ENCODE measurements around the gene BTBD3.
A peak's percentile ranks its signal among the peaks of the same experiment; 100 is the strongest.

The BTBD3 gene

DNA sequence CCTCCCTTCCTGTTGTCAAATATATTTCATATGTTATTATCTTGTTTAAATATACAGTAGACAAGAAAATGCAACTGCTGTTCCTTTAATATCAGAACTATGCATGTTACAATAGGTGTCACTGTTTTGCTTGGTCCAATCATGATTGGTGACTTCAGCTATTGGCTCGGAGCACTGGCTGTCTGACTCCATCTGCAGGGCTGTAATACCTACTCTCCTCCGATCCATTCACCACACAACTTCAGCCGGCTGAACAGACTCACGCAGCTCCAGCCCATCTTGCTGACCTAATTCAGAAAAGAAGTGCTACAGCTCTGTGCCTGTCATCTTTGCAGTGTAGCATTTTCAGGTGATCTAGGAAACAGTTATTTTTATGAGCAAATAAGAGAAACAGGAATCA, at the start of gene BTBD3:
Gene BTBD3 (plus strand): TSS at position 231 of the 400 bp plus-strand sequence. CDS start 383 bp downstream, outside the sequence.
- peak; percentile 36 for DNase-seq

DNA sequence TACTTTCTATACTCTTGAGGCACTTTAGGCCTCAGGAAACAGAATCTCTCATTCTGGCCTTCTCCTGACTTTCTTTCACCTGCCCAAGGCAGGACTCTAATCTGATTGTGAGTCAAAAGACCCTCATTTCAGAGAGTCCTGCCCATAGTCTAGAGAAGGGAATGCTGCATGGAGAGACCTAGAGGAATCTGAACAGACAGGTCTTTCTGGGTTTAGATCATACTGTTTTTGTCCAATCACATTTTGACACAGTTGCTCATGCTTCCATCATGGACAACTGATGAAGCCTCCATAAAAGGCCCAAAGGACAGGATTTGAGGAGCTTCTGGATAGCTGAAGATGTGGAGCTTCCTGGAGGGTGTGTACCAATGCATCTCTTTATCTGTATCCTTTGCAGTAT, 48.1 kb upstream of the BTBD3 start:
- no peak for DNase-seq

DNA sequence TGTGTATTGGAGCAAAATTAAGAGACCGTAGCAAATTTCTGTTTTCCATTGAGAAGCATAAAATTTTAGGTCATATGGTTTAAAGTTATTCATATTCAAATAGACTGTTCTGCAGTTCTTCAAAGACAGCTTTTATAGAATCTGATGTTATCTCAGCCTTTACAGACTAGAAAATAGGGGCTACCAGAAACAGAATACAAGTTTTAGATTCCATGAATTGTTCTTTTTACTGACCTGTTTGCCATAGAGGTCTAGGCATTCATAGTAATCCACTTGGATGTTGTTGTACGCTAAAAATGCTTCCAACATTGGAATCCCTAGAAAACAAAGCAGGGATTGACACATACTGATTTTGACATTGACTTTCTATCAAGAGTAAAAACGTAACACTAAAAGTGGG, 47.3 kb upstream of the BTBD3 start:
- no peak for DNase-seq

DNA sequence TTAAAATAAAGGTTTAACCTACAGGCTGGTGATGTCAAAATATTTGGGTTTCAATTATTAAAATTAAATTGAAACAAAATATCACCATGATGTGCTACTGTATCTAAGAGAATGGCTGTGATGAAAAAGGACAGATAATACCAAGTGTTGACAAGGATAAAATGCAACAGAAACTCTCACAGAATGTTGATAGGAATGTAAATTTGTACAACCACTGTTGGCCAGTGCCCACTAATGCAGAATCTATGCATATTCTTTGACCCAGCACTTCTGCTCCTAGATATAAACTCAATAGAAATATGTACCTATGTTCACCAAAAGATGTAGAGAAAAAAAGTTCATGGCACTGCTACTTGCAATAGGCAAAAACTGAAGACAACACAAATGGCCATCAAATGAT, 41.1 kb upstream of the BTBD3 start:
- no peak for DNase-seq

DNA sequence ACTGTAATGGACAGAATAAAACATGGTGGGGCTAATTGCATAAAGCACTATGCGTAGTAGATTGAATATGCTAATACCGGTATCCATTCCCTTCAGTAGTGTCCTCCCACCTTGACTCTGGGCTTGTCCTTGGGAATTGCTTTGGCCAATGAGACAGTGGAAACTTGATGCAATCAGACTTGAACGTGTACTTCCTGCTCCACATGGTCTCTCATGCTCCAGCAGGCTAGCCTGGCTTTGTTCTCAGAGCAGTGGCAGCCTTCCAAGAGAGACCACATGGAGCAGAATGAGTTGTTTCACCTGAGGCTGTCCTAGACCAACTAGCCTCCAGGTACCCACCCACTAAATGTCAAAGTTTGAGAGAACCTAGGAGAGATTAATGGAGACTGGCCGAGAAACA, 37.0 kb upstream of the BTBD3 start:
- DNase-seq, result no peak

DNA sequence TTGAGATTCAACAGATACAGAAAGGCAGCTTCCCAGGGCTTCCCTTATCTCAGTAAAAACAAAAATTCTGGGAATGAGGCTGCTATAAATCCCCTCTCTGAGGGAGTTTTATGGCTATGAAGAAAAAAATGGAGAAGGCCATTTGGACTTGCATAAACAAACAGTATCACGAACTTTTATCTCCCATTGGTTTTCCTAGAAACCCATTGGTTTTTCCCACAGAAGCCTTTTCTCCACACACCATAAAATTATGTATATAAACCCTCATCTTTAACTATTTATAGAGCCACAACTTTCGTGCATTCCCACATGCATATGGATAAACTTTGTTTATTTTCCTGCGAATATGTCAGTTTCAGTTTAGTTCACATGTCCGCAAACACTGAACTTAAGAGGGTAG, 36.2 kb upstream of the BTBD3 start:
- no peak for DNase-seq

DNA sequence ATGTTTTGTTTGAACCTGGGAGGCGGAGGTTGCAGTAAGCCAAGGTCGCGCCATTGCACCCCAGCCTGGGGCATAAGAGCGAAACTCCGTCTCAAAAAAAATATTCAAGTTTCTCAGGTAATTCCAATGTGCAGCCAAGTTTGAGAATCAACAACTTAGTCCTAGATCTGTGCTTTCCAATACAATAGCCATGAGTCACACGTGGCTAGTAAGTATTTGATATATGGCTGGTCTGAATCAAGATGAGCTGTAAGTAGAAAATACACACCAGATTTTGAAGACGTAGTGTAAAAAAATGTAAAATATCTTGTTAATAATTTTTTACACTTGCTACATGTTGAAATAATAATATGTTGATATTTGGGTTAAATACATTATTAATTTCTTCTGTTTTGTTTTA, 35.0 kb upstream of the BTBD3 start:
- no peak for DNase-seq

DNA sequence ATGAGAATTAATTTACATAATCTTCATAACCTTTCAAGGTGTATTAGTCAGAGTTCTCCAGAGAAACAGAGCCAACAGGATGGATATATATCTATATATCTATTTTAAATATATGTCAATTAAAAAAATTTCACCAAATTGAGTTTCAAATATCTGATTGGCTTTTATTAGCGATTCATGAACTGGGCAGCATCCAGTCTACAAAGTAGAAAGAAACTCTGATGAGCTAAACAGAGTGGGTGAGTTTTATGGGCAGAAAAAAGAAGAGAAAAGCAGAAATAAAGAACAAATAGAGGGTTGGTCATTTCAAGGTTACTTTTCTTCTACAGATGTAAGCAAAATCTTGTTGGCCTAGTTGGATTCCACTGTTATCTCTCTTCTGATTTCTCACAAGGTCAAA, 29.0 kb upstream of the BTBD3 start:
- no peak for DNase-seq

DNA sequence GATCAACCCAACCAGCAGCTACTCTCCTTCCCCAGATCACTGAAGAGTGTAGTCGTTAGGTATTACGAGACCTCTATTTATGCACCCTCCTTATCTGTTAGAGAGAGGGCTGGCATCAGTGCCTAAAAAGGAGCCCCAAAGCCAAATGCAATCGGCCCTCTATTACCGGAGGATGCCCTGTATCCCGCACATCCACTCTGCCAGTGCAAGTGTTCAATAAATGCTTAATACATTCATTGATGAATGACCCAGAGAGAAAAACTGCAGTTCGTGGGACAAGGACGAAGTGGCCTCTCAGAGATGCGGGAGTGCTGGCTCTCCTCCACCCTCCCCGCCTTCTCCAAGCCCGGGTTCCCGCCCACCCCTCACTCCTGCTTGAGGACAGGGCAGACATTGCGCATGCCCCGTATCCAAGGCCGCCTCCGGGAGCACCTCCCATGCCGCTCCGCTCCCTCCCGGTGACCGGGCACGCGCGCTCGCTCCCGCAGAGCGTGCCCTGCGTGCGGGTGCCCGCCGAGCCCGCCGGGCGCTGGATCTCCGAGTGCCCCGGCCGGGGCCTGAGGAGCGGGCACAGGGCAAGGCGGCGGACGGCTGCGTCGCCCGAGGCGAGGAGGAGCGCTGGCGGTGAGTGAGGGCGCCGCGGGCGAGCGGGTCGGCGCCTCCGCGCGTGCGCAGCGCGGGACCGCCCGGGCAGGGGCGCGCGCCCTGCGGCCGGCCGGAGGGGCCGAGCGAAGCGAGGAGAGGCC, 27.2 kb upstream of the BTBD3 start:
- peak; percentile 57 for DNase-seq

DNA sequence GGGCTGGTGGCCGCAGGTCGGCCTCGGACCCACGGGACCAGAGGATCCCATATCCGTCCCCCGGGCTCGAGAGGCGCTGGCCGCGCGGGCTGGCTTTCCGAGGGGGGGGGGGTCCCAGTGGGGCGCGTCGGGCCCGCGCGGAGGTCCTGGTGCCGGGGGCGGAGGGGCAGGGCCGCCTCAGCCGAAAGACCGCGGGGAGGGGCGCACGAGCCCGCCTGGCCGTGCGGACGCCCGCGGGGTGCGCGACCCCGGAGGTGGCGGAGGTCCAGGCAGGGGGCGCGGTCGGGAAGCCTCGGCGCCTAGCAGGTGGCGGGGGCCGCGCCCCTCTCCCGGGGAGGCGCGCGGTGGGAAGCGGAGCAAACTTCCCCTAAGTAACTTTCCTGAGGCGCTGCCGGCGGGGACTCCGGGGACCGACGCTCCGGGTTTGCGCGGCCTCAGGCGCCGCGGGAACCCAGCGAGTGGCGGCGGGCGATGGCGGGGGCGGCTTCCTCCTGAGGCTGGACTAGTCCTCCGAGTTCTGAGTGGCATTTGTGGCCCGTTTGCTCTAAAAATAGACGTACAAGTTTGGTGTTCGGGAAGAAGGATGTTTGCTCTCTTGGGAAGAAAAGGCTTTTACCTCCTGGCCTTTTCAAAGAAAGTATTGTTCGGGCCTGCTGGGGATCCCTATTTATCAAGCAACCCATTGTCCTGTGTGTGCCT, 26.5 kb upstream of the BTBD3 start:
- DNase-seq, result no peak

DNA sequence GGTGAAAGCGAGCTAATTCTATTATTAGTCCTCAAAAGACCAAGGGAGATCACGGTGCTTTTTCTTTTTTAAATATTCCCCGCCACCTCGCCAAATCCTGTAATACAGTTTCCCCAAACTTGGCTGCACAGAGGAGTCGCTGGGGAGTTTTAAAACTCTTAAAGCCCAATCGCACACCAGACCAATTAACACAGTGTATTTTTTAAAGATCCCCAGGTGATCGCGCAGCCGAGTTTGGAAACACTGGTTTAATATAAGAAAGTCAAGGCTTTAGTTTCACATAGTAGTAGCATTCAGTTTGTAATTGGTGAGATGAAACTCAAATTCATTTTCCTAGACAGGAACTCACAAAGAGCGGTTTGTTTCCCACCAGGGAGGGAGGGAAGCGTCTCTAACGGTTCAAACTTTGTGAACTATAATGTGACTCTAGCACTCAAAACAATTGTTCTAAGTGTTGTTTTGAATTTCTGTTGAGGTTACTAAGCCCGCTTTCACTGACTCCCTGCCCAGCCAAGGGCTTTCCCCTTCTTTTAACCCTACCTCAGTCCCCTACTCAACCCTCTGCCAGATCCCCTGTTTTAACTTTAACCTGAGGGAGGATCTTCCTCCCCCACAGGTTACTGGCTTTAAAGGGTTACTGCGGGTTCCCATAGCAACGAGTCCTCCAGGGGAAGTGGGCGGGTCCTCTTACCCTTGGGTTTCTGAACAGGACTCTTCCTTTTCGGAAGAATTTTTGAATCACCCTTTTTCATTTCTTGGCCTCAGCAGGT, 25.7 kb upstream of the BTBD3 start:
- peak; percentile 16 for DNase-seq

DNA sequence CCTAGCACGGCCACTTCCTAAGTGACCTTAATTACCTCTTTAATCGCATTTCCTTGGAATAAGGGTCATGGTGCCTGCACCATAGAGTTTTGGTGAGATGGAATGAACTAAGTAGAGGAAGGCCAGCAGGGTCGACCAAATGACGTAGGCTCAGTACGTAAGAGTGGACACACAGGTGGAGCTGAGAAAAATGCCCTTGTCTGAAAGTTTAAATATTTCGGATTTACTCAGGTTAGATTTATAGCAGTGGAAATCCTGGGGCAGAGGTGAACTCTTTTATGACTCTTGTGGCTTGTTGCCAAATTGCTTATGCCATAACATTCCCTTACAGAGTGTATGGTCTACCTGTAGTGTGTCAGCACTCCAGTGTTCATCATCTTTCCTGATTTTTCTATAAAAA, 23.6 kb upstream of the BTBD3 start:
- no peak for DNase-seq

DNA sequence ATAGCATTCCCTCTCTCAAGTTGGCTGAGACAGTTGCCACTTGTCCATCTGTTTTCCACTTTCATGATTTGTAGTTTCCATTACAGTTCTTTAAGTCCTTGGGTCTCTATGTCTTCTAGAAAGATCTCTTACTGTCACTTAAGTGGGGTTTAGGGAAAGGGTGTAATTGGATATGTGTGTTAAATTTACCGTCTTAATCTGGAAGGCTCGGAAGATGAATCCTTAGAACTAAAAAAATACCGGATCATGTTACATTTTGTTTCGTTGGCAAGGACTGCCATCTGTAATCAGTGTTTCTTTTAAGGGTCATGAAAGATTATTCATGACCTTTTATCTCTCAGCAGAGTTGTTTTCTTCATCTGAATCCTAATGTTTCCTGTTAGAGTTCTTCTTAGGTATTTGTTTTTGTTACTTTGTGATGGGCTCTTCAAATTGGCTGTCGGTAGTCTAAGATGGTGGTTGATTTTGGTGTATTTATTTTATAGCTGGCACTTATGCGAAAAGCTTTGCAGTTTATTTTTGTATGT, 21.8 kb upstream of the BTBD3 start:
- DNase-seq, result no peak

DNA sequence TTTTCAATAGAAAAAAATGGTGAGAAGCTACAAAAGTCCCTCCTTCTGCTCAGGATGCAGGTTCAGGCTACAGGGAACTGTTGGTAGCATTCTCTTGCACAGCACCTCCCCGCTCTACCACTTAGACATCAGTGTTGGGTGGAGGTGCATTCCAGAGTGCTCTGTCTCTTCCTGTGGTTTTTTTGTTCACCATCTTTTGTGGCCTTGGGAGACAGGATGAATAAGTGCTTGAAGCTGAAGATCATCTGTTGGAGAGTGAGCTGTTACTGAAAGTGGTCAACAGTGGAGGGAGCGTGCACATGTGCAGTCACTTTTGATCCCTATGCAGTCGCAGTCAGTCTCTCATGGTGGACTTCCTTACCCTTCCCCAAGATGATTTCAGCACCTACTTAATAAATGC, 16.6 kb upstream of the BTBD3 start:
- no peak for DNase-seq

DNA sequence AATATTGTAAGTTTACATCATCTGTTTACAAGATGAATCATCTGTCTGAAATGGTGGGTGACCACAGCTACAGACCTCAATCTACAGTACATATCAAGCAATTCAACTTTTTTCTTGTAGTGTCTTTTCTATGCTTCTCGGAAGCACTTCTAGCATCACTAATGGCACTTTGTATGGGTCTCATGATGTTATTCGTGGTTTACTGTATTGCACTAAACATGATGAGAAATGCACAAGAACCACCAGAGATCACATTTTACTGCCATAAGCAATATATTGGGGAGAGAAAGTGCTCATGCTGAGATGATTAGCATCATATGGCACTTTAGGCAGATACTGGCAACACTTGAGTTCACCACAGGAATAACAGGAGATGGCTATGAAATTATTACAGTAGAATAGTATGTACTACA, 15.4 kb upstream of the BTBD3 start:
- no peak for DNase-seq

DNA sequence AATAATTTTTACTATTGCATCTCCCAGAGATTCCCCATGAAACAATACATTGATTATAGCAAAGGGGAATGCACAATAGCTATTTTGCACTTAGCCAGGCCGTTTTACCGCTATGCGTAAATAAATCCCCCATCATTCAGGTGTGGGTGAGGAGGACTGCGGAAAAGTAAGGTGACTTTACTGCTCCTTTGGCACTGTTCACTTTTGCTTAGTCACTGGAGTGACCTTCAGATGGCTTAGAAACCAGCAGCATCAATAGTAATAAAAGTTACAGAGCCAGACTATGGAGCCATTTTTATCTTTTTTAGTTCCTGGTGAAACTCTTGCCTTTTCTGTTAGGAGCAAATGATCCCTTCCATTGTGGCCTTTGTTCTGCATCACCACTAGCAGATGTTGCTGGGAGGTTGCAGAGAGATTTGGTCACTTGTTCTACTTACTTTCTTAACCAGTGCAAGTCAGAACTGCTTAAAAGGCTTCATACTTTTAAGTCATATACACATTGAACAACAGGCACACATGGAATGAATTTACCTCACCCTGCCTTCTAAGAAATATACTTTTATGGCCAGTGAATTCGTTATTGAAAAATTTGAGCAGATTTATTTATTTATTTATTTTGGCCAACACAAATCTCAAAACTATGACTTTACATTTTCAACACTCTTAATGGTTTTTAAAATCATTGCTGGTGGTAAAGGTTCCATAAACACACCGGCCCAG, 12.1 kb upstream of the BTBD3 start:
- DNase-seq, result no peak

DNA sequence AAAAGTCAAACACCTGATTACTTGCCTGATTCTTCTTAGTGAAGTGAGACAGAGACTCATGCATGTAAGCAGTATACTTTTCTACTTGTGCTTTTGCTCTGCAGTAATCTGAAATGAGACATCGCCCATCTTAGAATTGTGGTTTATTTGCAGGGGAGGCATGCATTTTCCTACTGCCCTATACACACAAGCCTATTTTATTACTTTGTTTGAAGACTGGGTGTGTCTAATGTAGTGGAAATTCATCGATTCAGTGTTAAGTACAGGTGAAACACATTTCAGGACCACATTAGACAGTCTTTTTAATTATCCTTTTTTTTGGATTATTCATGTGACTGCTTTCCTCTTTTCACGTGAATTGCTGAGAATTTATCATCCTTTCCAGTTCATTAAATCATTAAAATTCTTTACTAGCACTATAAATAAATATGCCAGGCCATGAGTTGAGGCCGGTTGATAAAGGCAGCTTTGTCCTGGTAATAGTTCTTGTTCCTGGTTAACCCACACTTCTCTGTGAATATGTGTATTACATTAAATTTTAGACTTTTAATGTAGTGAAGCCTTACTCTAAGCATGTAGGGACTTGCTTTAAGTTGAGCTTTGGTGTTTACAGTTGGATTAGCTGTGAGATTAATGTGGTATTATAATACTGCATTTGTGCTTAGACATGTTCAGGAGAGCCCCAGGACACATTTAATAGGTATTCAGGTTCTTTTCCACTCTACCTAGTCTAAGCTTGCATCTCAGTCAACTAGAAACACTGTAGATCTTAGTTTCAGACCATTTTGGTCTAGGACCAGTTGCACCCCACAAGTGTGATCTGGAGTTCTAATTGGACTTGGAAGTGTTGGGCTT, 10.8 kb upstream of the BTBD3 start:
- no peak for DNase-seq

DNA sequence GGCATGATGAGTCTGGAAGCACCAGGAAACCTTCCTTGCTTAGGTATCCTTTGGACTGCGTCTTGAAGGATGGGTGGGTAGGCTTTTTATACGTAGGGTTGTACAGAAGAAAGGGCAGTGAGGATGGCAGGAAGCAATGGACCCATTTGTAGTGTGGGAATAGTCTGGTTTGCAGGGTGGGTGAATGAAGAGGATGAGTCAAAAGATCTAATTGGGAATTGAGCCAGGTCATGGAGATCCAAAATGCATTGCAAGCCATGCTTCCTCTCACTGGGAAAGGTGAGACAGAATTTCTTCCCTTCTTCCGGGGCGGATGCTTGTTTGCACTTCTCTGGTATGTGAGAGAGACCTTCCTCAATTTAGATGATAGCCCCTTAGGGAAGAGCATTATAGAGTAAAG, 10.1 kb upstream of the BTBD3 start:
- DNase-seq, result no peak

DNA sequence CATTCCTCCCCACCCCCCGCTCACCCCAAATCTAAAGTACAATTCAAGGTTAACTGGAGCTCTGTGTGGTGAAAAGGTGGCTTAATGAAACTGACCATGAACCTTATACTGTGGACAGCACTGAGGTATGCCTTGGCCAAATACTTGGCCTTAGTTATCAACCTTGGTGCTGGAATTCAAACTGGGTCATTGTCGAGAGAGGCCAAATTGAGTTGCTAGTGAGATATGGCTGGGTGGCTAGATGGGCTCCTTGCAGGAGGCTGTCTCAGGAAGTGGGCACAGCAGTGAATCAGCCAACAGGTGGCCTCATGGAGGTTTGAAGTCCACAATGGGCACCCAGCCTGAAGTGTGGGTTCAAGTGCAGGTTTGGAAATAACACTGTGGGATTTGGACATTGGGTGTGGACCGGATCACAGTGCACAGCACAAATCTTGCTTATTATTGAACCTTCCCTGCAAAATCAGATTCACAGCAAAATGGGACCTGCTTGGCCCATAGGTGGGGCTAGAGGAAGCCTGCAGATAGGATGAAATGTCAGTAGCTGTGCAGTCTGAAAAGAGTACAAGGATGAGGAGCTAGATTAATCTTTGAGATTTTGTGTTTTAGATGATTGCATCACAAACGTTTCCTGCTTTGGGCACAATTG, 5.6 kb upstream of the BTBD3 start:
- no peak for DNase-seq

DNA sequence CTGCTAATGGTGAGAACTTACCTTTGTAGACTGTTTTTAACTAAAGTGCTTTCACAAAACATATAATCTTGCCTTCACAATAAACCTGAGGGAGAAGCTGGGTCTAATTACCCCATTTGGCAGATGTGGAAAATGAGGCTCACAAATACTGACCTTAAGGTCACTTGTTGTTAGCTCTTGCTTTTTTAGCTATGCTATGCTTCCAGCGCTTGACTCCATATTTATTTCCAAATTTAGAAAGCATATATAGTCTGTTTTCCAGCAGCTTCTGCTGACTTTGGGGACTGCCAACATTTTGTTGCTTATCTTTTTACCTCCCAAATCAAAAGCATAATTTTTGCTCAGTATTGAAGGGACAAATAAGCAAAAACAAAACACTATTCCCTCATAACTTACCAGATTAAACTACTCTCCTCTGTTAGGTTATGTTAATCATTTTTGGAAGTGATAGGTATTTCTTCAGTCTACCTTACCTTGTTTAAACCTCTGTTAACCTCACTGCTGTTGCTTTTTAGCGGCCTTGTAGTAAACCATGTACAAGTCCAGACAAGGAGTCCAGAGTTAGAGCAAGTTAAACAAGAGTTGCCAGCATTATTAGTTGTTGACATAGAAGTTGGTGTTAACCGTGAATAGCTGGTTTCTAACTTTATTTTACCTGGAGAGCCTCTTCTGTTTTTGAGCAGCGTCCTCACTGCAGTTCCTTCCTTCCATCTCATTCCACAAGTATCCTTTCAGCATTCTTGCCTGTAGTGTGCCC, 4.9 kb upstream of the BTBD3 start:
- no peak for DNase-seq

DNA sequence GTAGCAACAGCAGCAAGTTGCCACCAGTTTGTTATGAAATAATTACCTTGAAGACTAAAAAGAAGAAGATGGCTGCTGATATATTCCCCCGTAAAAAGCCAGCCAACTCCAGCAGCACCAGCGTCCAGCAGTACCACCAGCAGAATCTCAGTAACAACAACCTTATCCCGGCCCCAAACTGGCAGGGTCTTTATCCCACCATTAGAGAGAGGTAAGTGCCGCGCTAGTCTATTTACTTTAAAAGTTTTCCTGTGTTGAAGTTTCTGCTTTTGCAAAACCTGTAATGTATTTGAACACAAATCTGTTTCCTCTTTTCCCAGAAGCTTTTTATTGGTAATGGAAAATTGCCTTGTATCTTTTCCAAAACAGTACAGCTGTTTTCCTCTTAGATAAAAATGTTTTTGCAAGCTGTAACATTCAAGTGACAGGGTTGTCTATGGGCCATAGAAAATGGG, 725 bp downstream of the BTBD3 start:
- no peak for DNase-seq

All from NCI-H1694 (cell line).